H1 (cell line): ENCODE results near the gene DAPK3. TPM values are rescaled to one million over a fixed set of nuclear protein-coding genes. Genes with fewer than 3 reads are reported as not detected.
A peak's percentile ranks its signal among the peaks of the same experiment; 100 is the strongest.

Source experiments
- CTCF ChIA-PET: fragments of 300-600 bp; sonication (Branson Sonifier 250); formaldehyde crosslinking; loops from one replicate; lab custom pipeline; 2021; ENCODE audit not compliant: partially characterized antibody; lab: Charles Lee
- POLR2A ChIA-PET: fragments of 300-600 bp; sonication (Branson Sonifier 250); formaldehyde crosslinking; loops from one replicate; lab custom pipeline; 2021; ENCODE audit warnings: inconsistent platforms; ENCODE audit not compliant: partially characterized antibody; lab: Charles Lee
- DNase-seq, 2 experiments: peaks; one replicate each; pipeline versions ENCODE4 v3.0.0 to v3.0.0-alpha.2; 2010 to 2022; ENCODE audit warnings: low spot score in 2 of 2, low read depth in 1 of 2, mixed read lengths in 1 of 2
- FAIRE-seq: peaks from 2 replicates; lab custom pipeline; 2011; peaks lifted over from hg19 to GRCh38; lab: Jason Lieb, UNC
- H2AFZ ChIP-seq: 2 replicates; pipeline ENCODE4 v1.8.1; 2012; ENCODE audit warnings: low read length, inconsistent platforms
- H2AK5ac ChIP-seq: 2 replicates; pipeline ENCODE4 v1.6.1; 2013; ENCODE audit warnings: low read depth, low read length
- H2BK120ac ChIP-seq: replicated peaks from 2 replicates; pipeline ENCODE3; 2013; ENCODE audit warnings: low read depth, low read length, inconsistent platforms
- H2BK12ac ChIP-seq: 2 replicates; pipeline ENCODE4 v1.6.1; 2013; ENCODE audit warnings: low read depth, low read length
- H2BK15ac ChIP-seq: 2 replicates; pipeline ENCODE4 v1.6.1; 2013; ENCODE audit warnings: low read length
- H2BK20ac ChIP-seq: 2 replicates; pipeline ENCODE4 v1.6.1; 2013; ENCODE audit warnings: low read length
- H2BK5ac ChIP-seq: 2 replicates; pipeline ENCODE4 v1.6.1; 2013; ENCODE audit warnings: low read depth, low read length
- H3K14ac ChIP-seq: 2 replicates; pipeline ENCODE4 v1.6.1; 2013; ENCODE audit warnings: inconsistent platforms; ENCODE audit not compliant: insufficient read length
- H3K18ac ChIP-seq: 2 replicates; pipeline ENCODE4 v1.6.1; 2013; ENCODE audit warnings: low read length; ENCODE audit errors: extremely low read depth
- H3K23ac ChIP-seq: 2 replicates; pipeline ENCODE4 v1.6.1; 2013; ENCODE audit warnings: inconsistent platforms; ENCODE audit not compliant: insufficient read length
- H3K23me2 ChIP-seq: 2 replicates; pipeline ENCODE4 v1.6.1; 2013; ENCODE audit warnings: low read depth, low read length
- H3K27ac ChIP-seq: 2 replicates; pipeline ENCODE4 v1.6.1; 2011; ENCODE audit warnings: low read depth, low read length, inconsistent platforms
- H3K27me3 ChIP-seq, 4 experiments: replicated peaks in 1 of 4; 1 replicate in 1 of 4; 2 replicates in 3 of 4; pipeline versions ENCODE4 v1.6.1 to v1.8.1; 2011 to 2013; ENCODE audit warnings: low read length in 3 of 4, mild to moderate bottlenecking in 3 of 4, inconsistent platforms in 2 of 4, mixed read lengths in 2 of 4, moderate library complexity in 1 of 4; ENCODE audit not compliant: control insufficient read depth in 3 of 4, insufficient read depth in 3 of 4; ENCODE audit errors: extremely low read depth in 1 of 4
- H3K36me3 ChIP-seq, 4 experiments: 2 replicates each; pipeline versions ENCODE4 v1.6.1 to v1.8.1; 2011 to 2013; ENCODE audit warnings: mild to moderate bottlenecking in 4 of 4, low read length in 3 of 4, moderate library complexity in 2 of 4, control low read depth in 1 of 4, inconsistent platforms in 1 of 4; ENCODE audit not compliant: insufficient read depth in 4 of 4, control insufficient read depth in 2 of 4
- H3K4ac ChIP-seq: replicated peaks from 2 replicates; pipeline ENCODE3; 2013; ENCODE audit warnings: low read length, low read depth, mixed read lengths, inconsistent platforms; ENCODE audit not compliant: insufficient read length
- H3K4me1 ChIP-seq, 4 experiments: replicated peaks in 1 of 4; 1 replicate in 1 of 4; 2 replicates in 3 of 4; pipeline versions ENCODE4 v1.6.1 to v1.8.1; 2011 to 2013; ENCODE audit warnings: low read length in 3 of 4, inconsistent platforms in 2 of 4, mixed read lengths in 1 of 4; ENCODE audit not compliant: insufficient read depth in 4 of 4, control insufficient read depth in 3 of 4
- H3K4me2 ChIP-seq, 2 experiments: 2 replicates each; pipeline versions ENCODE4 v1.6.1 to v1.8.1; 2011 to 2013; ENCODE audit warnings: low read depth in 2 of 2, low read length in 2 of 2, control low read depth in 1 of 2, inconsistent platforms in 1 of 2, mild to moderate bottlenecking in 1 of 2; ENCODE audit not compliant: insufficient read depth in 1 of 2
- H3K4me3 ChIP-seq, 4 experiments: fragments of 200-600, 300-600 bp in 1 of 4; sonication (generic), shearing (Covaris generic), sonication (Bioruptor Twin) in 1 of 4; 2 replicates each; pipeline versions ENCODE4 v1.5.1 to v1.8.1; 2011 to 2016; ENCODE audit warnings: low read length in 4 of 4, low read depth in 3 of 4, control low read depth in 2 of 4, inconsistent platforms in 2 of 4, mild to moderate bottlenecking in 2 of 4, mixed read lengths in 1 of 4, moderate library complexity in 1 of 4; ENCODE audit not compliant: insufficient read depth in 2 of 4; ENCODE audit errors: extremely low read depth in 1 of 4
- H3K56ac ChIP-seq: replicated peaks from 2 replicates; pipeline ENCODE3; 2013; ENCODE audit warnings: low read depth, mild to moderate bottlenecking, mixed read lengths, low read length, inconsistent platforms; ENCODE audit not compliant: insufficient read length
- H3K79me1 ChIP-seq: 2 replicates; pipeline ENCODE4 v1.6.1; 2013; ENCODE audit warnings: low read depth, low read length, control low read depth
- H3K79me2 ChIP-seq, 2 experiments: 2 replicates each; pipeline versions ENCODE4 v1.6.1 to v1.8.1; 2012 to 2013; ENCODE audit warnings: low read length in 2 of 2, mild to moderate bottlenecking in 2 of 2, inconsistent platforms in 1 of 2; ENCODE audit not compliant: insufficient read depth in 2 of 2, control insufficient read depth in 1 of 2
- H3K9ac ChIP-seq, 4 experiments: replicated peaks in 1 of 4; 1 replicate in 1 of 4; 2 replicates in 3 of 4; pipeline versions ENCODE4 v1.6.1 to v1.8.1; 2011 to 2013; ENCODE audit warnings: low read depth in 3 of 4, low read length in 3 of 4, control low read depth in 2 of 4, mild to moderate bottlenecking in 2 of 4, moderate library complexity in 2 of 4, inconsistent platforms in 1 of 4; ENCODE audit errors: extremely low read depth in 1 of 4
- H3K9me3 ChIP-seq, 2 experiments: 2 replicates each; pipeline versions ENCODE4 v1.6.1 to v1.8.1; 2012 to 2013; ENCODE audit warnings: mild to moderate bottlenecking in 2 of 2, moderate library complexity in 2 of 2, control low read depth in 1 of 2, inconsistent platforms in 1 of 2, low read depth in 1 of 2, low read length in 1 of 2, mixed read lengths in 1 of 2; ENCODE audit not compliant: insufficient read depth in 2 of 2
- H4K20me1 ChIP-seq, 2 experiments: replicated peaks in 1 of 2; 2 replicates each; pipeline versions ENCODE3 to v1.8.1; 2011 to 2013; ENCODE audit warnings: inconsistent platforms in 2 of 2, low read length in 2 of 2, mild to moderate bottlenecking in 1 of 2; ENCODE audit not compliant: insufficient read depth in 2 of 2, control insufficient read depth in 1 of 2
- H4K5ac ChIP-seq: 2 replicates; pipeline ENCODE4 v1.6.1; 2013; ENCODE audit warnings: low read length, low read depth, mixed read lengths, inconsistent platforms; ENCODE audit not compliant: insufficient read length
- H4K8ac ChIP-seq: 2 replicates; pipeline ENCODE4 v1.8.0; 2013; ENCODE audit warnings: mild to moderate bottlenecking, moderate library complexity, low read length, inconsistent platforms; ENCODE audit not compliant: insufficient read depth; ENCODE audit errors: extremely low read depth
- H4K91ac ChIP-seq: replicated peaks from 2 replicates; pipeline ENCODE3; 2013; ENCODE audit warnings: low read length, mixed read lengths, inconsistent platforms; ENCODE audit not compliant: insufficient read length
- EP300 ChIP-seq, 2 experiments: IDR thresholded peaks; 1 replicate in 1 of 2; 2 replicates in 1 of 2; pipeline ENCODE4 v1.6.1; 2011 to 2012; ENCODE audit warnings: low read depth in 2 of 2, low read length in 2 of 2, mild to moderate bottlenecking in 2 of 2, borderline replicate concordance in 1 of 2, inconsistent platforms in 1 of 2, moderate library complexity in 1 of 2
- EZH2 ChIP-seq: fragments of 200-600 bp; sonication (generic); IDR thresholded peaks from 2 replicates; pipeline ENCODE4 v1.7.1; 2012; ENCODE audit warnings: low read depth, mild to moderate bottlenecking, moderate library complexity, low read length, inconsistent platforms; ENCODE audit not compliant: severe bottlenecking
- SIRT6 ChIP-seq: IDR thresholded peaks from one replicate; pipeline ENCODE4 v1.7.1; 2012; ENCODE audit warnings: low read length, inconsistent platforms
- SIX5 ChIP-seq: IDR thresholded peaks from 2 replicates; pipeline ENCODE4 v1.6.1; 2011; ENCODE audit warnings: mild to moderate bottlenecking, low read depth, low read length
- SP4 ChIP-seq: IDR thresholded peaks from 2 replicates; pipeline ENCODE4 v1.6.1; 2012; ENCODE audit warnings: low read length, inconsistent platforms
- YY1 ChIP-seq: IDR thresholded peaks from 2 replicates; pipeline ENCODE4 v1.6.1; 2011; ENCODE audit warnings: low read depth, mild to moderate bottlenecking, low read length
- WGBS, 2 experiments: shearing (Covaris generic) in 1 of 2; methylation state at CpG; one replicate each; pipeline versions ENCODE4 v1.1.6 to v1.1.7; 2013 to 2015; ENCODE audit warnings: low lambda C conversion rate in 2 of 2, mixed read lengths in 2 of 2, inconsistent platforms in 1 of 2, low coverage in 1 of 2, missing lambda C conversion rate in 1 of 2; ENCODE audit not compliant: insufficient replicate concordance in 2 of 2, insufficient coverage in 1 of 2, insufficient read length in 1 of 2; ENCODE audit errors: extremely low coverage in 1 of 2, missing lambda C conversion rate in 1 of 2; 5-methylcytosine and 5-hydroxymethylcytosine counted together
- polyA plus RNA-seq, 7 experiments: library from polyadenylated mRNA; depleted of rRNA in 3 of 7; stranded (reverse) in 5 of 7; unstranded in 2 of 7; fragments of >200 nt in 5 of 7; fragments of 200-250 nt in 2 of 7; gene quantifications; 1 replicate in 5 of 7; 2 replicates in 1 of 7; 4 replicates in 1 of 7; pipeline versions ENCODE4 v1.2.1 to v1.2.3, GENCODE V29; 2011 to 2013; ENCODE audit warnings: missing spikeins in 2 of 7, mixed read lengths in 2 of 7
- total RNA-seq: library from RNA; stranded (reverse); fragmentation: NEBNext Ultra II Directional; extraction: Animal tissue kit (Norgen Biotek cat#: 25700); gene quantifications from 2 replicates; pipeline ENCODE4 v1.2.1, GENCODE V29; 2021
- TF ChIP-seq, protein P1 (sequence below), 3 experiments: IDR thresholded peaks; 1 replicate in 2 of 3; 2 replicates in 1 of 3; pipeline versions ENCODE4 v1.5.1 to v1.6.1; 2011; ENCODE audit warnings: low read length in 3 of 3, mild to moderate bottlenecking in 3 of 3, inconsistent platforms in 2 of 3, low read depth in 1 of 3, moderate library complexity in 1 of 3; ENCODE audit not compliant: insufficient read depth in 1 of 3; ENCODE audit errors: control extremely low read depth in 1 of 3

Gene DAPK3
- total and polyA plus RNA-seq, 2 of the 8 experiments (the other 6 are each of a cell fraction or from before 2014, with no cell fraction given): 53.2 to 78.1 TPM

GRCh38 chr19:3968556-3969434 lies 2.1 kb downstream of the DAPK3 start:
- no peak overlapping the region for H2AFZ ChIP-seq
- peak; percentile 84 for FAIRE-seq
- H3K79me2 ChIP-seq: peaks cover 8 to 42% of the 10 kb centered on the region in 2 experiments; a peak in 3 of 4 replicates
- H3K14ac ChIP-seq: no peak overlapping the region
- CTCF ChIA-PET: interaction anchor here (0.6 to 1.8 kb wide), 10 partner anchors 13 to 397 kb away, joined by 3 to 10 read pairs (median 6); partner anchors contain the start of genes ATCAY, EEF2 and NMRK2
- H3K23me2 ChIP-seq: peaks cover 7% of the 10 kb centered on the region; the same call in 1 of the 2 replicates
- H3K23ac ChIP-seq: no peak overlapping the region
- no peak overlapping the region for H3K18ac ChIP-seq
- H3K4ac ChIP-seq: no peak overlapping the region
- H3K79me1 ChIP-seq: peaks cover 8% of the 10 kb centered on the region
- WGBS, 2 experiments: 45% methylated on average over 8 of the region's 9 CpGs; no CpG with 5 or more reads in 1 of the 2 experiments
- no peaks in the 10 kb centered on the region for H3K27me3 ChIP-seq
- H4K8ac ChIP-seq: no peak overlapping the region
- peak overlapping the region in 3 of 4 experiments; percentile 14 to 92 (median 69); a peak in 5 of 8 replicates for H3K4me3 ChIP-seq
- no peak overlapping the region for H4K91ac ChIP-seq
- no peak overlapping the region for H4K5ac ChIP-seq
- H2BK12ac ChIP-seq: peak overlapping the region; percentile 75; the same call in 1 of the 2 replicates
- H3K4me2 ChIP-seq: peak overlapping the region; percentile 88 to 92
- peak overlapping the region in 3 of 4 experiments; percentile 35 to 87 (median 36); a peak in 4 of 7 replicates for H3K9ac ChIP-seq
- H2AK5ac ChIP-seq: peak overlapping the region; percentile 75; the same call in 1 of the 2 replicates
- POLR2A ChIA-PET: interaction anchor here (0.6 to 24.8 kb wide), 21 partner anchors 9 to 278 kb away, joined by 3 to 870 read pairs (median 4); partner anchors contain the start of genes ATCAY, CREB3L3, EEF2 and NMRK2
- H2BK20ac ChIP-seq: no peak overlapping the region
- no peaks in the 10 kb centered on the region for H3K9me3 ChIP-seq
- H2BK5ac ChIP-seq: 0 out of 2 replicates have a peak overlapping the region, but pooled peaks have one; percentile 35
- H2BK120ac ChIP-seq: no peak overlapping the region
- H2BK15ac ChIP-seq: 0 out of 2 replicates have a peak overlapping the region, but pooled peaks have one; percentile 61
- H3K4me1 ChIP-seq: peaks cover 2 to 17% (median 6%) of the 10 kb centered on the region in 4 experiments; a peak in 6 of 7 replicates
- H3K27ac ChIP-seq: peak overlapping the region; percentile 80
- no peak overlapping the region for H3K56ac ChIP-seq
- peaks cover 15 to 23% of the 10 kb centered on the region in 2 experiments for H4K20me1 ChIP-seq
- peaks cover 11 to 33% (median 21%) of the 10 kb centered on the region in 4 experiments; a peak in 7 of 8 replicates for H3K36me3 ChIP-seq
- peak; percentile 84 to 97 for DNase-seq
- TF ChIP-seq, protein P1, sequence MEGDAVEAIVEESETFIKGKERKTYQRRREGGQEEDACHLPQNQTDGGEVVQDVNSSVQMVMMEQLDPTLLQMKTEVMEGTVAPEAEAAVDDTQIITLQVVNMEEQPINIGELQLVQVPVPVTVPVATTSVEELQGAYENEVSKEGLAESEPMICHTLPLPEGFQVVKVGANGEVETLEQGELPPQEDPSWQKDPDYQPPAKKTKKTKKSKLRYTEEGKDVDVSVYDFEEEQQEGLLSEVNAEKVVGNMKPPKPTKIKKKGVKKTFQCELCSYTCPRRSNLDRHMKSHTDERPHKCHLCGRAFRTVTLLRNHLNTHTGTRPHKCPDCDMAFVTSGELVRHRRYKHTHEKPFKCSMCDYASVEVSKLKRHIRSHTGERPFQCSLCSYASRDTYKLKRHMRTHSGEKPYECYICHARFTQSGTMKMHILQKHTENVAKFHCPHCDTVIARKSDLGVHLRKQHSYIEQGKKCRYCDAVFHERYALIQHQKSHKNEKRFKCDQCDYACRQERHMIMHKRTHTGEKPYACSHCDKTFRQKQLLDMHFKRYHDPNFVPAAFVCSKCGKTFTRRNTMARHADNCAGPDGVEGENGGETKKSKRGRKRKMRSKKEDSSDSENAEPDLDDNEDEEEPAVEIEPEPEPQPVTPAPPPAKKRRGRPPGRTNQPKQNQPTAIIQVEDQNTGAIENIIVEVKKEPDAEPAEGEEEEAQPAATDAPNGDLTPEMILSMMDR (IDR thresholded peaks at IDR 0.05; ENCODE audit: control extremely low read depth in 1 of 3, insufficient read depth in 1 of 3, low read depth in 1 of 3, low read length in 3 of 3): peak in 1 of 3 experiments; percentile 1; a peak in 1 of 4 replicates
- peak in 1 of 2 experiments; percentile 89; a peak in 1 of 3 replicates for TF ChIP-seq EP300 (IDR thresholded peaks at IDR 0.05; ENCODE audit: borderline replicate concordance in 1 of 2, low read depth in 2 of 2, low read length in 2 of 2)
- TF ChIP-seq SIX5: no peak
- TF ChIP-seq YY1: no peak
- TF ChIP-seq SIRT6: no peak
- no peak for TF ChIP-seq SP4
- TF ChIP-seq EZH2: no peak
